GM19324 (cell line): ENCODE results near the gene GDPD4.

Experiments
- ATAC-seq: cut with Tn5 transposase; IDR thresholded peaks from one replicate; pipeline ENCODE4 v1.9.1; 2021; ENCODE audit warnings: mild to moderate bottlenecking, moderate library complexity; ENCODE audit not compliant: unreplicated experiment, low FRiP score

GDPD4 gene

DNA sequence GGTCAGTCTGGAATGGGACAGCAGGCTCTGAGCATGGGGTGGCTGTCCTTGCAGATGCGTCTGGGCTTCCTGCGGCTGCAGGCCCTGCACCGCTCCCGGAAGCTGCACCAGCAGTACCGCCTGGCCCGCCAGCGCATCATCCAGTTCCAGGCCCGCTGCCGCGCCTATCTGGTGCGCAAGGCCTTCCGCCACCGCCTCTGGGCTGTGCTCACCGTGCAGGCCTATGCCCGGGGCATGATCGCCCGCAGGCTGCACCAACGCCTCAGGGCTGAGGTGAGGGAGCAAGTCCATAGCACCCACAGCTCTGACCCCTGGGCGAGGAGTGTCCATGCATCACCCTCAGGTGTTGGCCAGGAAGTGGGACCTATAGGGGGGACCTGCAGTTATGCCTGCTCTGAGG, 121.8 kb downstream of the GDPD4 start:
- ATAC-seq: no peak

DNA sequence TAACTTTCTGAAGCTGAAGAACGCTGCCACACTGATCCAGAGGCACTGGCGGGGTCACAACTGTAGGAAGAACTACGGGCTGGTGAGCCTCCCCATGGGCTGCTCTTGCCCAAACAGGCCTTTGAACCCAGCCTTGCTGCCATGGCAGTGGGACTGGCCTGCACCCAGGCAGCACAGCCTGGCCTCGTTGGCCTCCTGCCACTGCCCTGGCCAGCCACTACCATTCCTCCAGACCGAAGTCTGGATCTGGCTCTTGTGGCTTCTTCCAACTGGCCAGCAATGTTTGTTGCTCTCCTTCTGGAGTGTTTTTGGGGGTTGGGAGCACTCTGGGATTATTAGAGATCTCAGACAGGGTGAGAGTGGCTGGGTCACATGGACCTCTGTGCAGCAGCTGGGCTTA, 122.4 kb downstream of the GDPD4 start:
- ATAC-seq: no peak

DNA sequence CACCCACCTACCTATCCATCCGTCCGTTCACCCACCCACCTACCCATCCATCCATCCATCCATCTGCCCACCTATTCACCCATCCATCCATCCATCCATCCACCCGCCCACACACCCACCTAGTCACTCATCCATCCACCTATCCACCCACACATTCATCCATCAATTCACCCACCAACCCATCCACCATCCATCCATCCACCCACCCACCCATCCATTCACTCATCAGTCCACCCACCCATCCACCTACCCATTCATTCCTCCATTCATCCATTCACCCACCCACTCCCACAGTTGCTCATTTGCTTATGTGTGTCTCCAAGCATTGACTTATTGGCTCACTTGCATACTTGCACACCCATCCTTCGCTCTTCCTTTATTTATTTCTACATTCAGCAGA, 123.3 kb downstream of the GDPD4 start:
- no peak for ATAC-seq

DNA sequence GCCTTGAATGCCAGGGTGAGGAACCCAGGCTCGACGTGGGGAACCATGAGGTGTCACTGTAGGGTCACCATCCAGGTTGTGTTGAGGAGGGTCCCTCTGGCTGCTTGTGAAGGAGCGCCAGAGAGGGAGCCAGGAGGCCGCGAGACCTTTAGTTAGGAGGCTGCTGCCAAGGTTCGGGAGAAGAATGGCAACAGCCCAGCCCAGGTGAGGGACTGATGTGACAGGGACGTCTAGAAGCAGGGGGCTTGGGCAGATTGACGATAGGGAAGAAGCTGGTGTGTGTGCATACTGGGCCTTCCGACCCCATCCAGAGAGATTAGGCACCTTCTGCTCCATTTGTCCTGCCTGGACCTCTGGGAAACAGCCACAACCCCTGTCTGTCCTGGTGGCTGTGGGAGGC, 124.5 kb downstream of the GDPD4 start:
- no peak for ATAC-seq

DNA sequence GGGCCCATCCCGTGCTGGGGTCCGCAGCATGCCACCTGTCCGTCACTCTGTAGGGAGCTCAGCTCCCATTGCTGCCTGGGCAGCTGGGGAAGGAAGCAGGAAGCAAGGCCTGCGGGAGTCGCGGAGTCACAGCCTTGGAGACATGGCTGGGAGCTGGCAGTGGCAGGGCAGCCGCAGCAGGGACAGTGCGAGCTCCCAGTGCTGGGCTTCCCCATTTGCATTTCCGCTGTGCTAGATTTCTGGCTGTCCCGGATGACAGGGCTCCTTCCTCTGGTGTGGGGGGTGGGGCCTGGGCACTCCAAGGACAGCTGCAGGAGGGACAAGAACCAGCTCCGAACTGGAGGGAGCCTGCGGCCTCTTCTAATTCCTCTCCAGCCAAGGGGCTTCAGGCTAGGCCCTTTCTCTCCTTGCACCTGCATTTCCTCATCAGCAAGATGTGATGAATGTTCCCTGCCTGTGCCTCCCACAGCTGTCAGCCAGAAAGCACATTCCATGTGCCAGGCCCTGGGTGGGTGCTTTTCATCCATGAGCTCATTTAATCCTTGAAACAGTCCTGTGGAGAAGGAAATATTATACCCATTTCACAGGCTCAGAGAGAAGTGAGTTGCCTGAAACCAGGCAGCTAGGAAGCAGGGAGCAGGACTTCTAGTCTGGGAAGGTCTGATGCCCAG, 125.5 kb downstream of the GDPD4 start:
- ATAC-seq: no peak

DNA sequence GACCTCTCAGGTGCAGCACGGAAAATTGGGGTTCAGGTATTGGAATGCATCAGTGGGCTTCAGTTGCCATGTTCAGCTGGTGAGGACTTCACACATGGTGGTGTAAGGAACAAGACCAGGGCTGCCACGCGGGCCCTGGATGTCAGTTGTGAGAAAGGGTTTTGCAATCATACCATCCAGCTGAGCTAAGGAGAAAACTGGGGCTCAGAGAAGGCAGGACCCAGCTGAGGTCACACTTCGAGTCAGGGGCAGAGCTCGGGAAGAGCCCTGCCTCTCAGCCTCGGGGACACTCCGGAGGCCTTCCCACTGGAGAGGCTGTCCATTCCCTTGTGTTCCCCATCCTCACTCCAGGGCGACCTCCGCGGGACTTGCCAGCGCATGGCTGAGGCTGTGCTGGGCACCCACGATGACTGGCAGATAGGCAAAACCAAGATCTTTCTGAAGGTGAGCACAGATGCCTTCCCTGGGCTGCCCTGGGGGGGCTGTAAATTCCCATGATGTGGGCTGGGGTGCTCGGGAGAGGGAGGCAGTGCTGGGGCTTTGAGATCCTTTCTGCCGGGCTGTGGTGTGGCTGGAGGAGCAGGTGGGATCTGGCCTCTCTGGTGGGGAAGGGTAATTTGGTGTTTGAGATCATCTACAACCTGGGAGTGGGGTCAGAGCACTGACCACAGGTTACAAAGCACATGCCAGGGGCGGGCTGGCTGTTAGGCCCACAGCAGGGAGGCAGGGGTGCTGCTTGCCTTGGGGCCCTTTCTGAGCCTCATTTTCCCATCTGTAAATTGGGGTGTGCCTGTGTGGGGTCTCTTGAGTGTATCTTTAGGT, 126.3 kb downstream of the GDPD4 start:
- ATAC-seq: no peak

DNA sequence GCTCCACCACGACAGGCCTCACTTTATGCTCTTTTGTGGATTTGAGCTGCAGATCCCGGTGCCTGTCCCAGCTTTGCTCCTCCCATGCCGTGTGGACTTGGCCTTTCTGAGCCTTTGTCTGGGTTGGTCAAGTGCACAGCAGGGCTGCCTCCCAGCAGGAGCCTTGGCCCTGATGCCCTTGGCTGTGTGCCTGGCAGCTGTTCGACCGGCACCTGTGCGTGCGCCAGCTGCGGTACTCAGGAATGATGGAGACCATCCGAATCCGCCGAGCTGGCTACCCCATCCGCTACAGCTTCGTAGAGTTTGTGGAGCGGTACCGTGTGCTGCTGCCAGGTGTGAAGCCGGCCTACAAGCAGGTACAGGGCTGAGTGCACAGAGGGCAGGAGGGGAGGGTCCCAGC, 126.9 kb downstream of the GDPD4 start:
- no peak for ATAC-seq

DNA sequence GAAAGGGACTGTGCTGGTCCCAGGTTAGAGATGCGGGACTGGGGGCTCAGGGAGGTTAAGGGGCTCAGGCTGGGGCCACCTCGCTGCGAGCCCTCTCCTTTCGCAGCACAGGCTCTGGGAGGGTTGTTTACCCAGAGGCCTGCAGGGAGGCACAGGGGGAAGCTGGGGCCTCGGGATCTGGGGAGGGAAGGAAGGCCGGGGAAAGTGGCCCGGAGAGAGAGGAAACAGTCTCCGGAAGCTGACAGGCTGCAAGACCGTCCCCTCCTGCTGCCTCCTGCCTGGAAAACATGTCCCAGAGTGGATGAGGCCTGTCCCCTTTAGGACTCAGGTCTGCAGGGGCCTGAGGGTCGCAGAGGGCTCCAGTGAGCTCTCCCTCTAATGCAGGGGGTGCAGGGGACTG, 128.0 kb downstream of the GDPD4 start:
- no peak for ATAC-seq

DNA sequence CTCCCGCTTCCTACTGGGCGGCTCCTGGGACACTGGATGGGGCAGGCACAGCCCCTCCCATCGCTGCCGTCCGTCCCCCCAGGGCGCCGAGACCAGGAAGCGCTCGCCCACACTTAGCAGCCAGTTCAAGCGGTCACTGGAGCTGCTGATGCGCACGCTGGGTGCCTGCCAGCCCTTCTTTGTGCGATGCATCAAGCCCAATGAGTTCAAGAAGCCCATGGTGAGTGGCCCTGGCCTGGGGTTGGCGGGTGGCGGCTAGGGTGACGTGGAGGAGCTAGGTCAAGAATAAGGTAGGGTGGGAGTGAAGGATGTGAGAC, 128.9 kb downstream of the GDPD4 start:
- ATAC-seq: no peak

DNA sequence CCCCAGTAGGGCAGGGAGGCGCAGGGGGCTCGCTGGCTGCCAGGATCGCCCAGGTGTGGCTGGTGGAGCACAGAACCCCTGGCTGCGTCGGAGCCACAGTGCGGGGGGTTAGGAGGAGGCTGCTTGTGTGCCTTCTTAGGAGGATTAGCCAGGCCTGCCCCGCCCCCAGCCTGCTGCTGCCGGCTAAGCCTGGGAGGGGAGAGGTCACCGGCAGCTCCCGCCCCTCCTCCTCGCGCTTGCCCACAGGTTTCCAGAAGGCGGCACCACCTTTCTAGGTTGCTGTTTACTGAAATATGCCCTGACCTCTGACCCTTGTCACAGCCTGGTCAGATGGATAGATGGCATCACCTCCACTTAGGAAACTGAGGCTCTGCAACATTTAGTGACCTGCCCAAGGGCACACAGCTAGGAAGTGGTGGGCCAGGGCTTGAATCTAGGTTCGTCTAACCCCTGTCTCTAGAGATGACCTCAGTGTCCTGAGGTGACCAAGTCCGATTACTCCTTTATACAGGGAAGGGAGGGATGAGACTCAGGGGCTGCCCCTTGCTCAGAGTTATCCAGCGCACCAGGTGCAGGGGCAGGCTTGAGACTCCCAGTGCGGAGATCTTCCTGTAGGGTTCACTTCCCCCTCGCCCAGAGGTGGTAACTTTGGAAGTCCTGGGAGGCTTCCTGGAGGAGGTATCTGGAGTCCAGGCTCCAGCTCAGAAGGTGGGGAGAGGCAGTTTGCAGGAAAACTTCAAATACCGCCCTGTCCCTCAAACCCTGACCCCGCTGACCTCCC, 129.4 kb downstream of the GDPD4 start:
- ATAC-seq: no peak

DNA sequence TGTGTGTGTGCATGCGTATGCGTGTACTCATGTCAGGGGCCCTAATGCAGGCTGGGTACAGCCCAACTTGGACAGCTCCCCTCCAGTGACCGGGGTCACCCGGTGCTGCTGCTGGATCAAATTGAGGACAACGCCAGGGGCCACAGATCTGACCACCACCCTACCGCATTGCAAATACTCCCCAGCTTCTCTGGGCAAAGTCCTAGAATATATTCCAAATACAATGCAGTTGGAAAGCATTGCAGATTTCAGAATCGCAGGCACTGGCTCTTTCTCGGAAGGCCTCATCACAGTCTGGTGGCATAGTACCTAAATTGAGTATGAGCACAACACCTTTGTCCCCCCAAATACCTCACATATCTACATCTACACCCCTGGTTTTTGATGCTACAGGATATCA, 130.2 kb downstream of the GDPD4 start:
- no peak for ATAC-seq

DNA sequence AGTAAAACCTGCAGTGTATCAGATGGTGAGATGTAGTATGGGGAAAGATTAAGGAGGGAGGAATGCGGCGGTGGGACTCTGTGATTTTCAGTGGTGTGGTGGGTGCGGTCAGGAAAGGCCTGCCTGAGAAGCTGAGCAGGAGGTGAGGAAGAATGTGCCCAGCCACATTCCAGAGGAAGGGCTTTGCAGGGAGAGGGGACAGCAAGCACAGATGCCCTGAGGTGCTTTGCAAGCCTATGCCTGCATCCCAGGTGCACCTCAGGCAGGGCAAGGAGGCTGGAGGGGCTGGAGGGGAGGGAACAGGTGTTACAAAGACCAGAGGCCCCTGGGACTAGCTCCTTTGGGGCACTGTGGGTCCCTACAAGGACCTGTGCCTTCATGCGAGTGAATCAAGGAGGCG, 131.4 kb downstream of the GDPD4 start:
- no peak for ATAC-seq

DNA sequence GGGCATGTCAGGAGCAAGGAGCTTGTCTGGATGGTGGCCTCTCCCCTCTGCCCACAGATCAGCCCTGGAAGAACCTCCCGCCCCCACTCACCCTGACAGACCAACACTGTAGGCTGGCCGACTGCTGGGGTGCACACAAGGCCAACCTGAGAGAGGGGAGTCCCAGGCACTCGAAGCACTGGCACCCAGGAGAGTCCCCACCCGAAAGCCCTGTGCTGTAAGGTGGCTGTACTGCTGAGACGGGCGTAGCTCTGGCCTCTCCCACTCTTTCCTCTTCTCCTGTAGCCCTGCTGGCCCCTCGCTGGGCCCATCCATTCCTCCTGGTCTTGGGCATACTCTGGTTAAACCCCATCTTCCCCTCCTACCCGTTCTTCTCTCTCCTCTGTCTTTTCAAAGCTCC, 133.7 kb downstream of the GDPD4 start:
- ATAC-seq: no peak

DNA sequence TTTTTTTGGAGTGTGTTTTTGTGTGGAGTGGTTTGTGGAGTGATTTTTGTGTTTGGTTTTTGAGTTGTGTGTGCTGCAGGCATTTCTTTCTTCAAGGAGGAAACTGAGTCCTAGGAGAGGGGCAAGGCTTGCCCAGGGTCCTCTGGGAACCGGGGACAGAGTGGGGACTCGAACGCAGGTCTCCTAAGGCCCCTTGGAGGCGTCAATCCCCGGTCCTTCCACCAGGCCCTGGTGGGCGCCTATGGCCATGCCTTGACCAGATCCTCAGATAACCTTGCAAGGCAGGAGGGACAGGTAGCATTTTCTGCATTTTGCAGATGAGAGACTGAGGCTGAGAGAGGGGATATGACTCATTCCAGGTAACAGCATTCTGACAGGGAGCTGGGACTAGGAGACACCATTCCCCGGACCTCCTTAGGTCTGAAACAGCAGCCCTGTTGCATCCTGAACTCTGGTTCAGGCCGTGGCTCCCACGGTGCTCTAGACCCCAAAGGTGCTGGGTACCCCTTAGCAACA, 134.3 kb downstream of the GDPD4 start:
- ATAC-seq: no peak
